Gastroesophageal sphincter (tissue), 3 donors: Measurements from ENCODE around the gene ADD3.

Source experiments
- CTCF ChIP-seq, 4 experiments: fragments of 200-600 bp in 2 of 4; fragments of 450-650 bp in 2 of 4; sonication (generic) in 1 of 4; IDR thresholded peaks; one replicate each; pipeline ENCODE4 v1.5.1; 2017 to 2019; ENCODE audit warnings: antibody characterized with exemption in 4 of 4, mild to moderate bottlenecking in 2 of 4, moderate library complexity in 2 of 4
- EP300 ChIP-seq: sonication (generic); formaldehyde crosslinking; IDR thresholded peaks from one replicate; pipeline ENCODE4 v1.6.1; 2017; ENCODE audit warnings: antibody characterized with exemption, mild to moderate bottlenecking
- POLR2A ChIP-seq, 2 donors: fragments of 450-650 bp; IDR thresholded peaks; one replicate each; pipeline ENCODE4 v1.6.1; 2017; ENCODE audit warnings: antibody characterized with exemption in 2 of 2, mild to moderate bottlenecking in 2 of 2, moderate library complexity in 1 of 2

GRCh38 chr10:110002801-110003523, 4.8 kb upstream of the ADD3 start:
- TF ChIP-seq CTCF (IDR thresholded peaks at IDR 0.05) (no peak), EP300 (no peak), POLR2A (IDR thresholded peaks at IDR 0.05) (no peak)
